NT2/D1 (cell line): ENCODE measurements around the gene SLC2A14.

Source experiments
- SUZ12 ChIP-seq: IDR thresholded peaks from 2 replicates; pipeline ENCODE4 v1.6.1; 2011; ENCODE audit not compliant: insufficient read length, insufficient read depth; ENCODE audit errors: extremely low read depth
- YY1 ChIP-seq: IDR thresholded peaks from 2 replicates; pipeline ENCODE4 v1.6.1; 2011; ENCODE audit not compliant: insufficient read length, insufficient read depth
- ZNF274 ChIP-seq: IDR thresholded peaks from 2 replicates; pipeline ENCODE4 v1.6.1; 2011; ENCODE audit warnings: mild to moderate bottlenecking, low read depth, low read length

DNA sequence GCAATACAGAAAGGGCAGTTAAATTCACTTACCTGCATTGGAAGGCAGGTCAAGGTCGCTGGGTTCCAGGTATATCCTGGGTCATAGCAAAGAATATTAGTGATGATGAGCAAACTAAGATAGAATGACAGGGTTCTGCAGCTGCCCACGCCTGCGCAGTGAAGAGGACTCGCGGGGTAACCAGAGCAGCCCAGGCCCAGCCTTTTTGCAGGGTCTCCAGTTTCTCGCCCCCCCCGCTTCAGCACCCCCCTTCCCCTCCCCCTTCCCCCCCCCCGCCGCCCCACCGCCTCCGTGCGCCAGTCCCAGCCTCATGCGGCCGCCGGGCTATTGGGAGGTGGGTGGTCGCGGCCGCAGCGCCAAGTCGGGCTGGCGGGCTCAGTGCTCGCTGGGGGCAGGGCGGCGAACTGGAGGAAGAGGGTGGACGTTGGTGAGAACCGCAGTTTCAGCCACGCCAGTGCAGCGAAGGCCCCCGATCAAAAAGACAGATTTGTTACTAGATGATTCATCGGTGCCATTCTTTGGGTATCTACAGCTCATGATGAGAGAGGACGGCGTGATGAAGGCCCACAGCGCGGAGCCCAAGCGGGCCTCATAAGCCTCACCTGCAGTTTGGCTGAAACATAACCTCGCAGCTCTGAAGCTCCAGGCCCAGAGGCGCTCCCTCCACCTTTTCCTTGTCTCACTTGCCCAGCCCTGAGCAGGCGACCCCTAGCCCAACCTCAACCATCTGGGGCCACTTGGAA, 43.1 kb upstream of the SLC2A14 start:
- TF ChIP-seq SUZ12: no peak
- TF ChIP-seq YY1: no peak
- no peak for TF ChIP-seq ZNF274
